Stimulated activated CD8-positive, alpha-beta memory T cell treated with anti-CD3 and anti-CD28 coated beads, Interleukin-7, amount 100 ng/mL, for 4 hours (primary cell): ENCODE measurements around the gene CLP1.

Experiments
- DNase-seq, 2 donors: peaks; one replicate each; pipeline ENCODE4 v3.0.0-alpha.2; 2020; ENCODE audit warnings: low read depth in 2 of 2

The CLP1 gene

GRCh38 chr11:57657194-57658022 lies at the start of gene CLP1:
Gene CLP1, plus strand, starts transcription at chr11:57657762. Its CDS starts 1,715 bp downstream, at chr11:57659477.
- DNase-seq = peak; percentile 98 to 99

GRCh38 chr11:57610170-57610569 lies 47.4 kb upstream of the CLP1 start:
- no peak for DNase-seq

GRCh38 chr11:57614234-57614772 lies 43.3 kb upstream of the CLP1 start:
- DNase-seq = no peak

- DNase-seq = no peak
Measured at GRCh38 chr11:57615308-57615707, 42.3 kb upstream of the CLP1 start.

GRCh38 chr11:57616595-57616994 lies 41.0 kb upstream of the CLP1 start:
- no peak for DNase-seq

- no peak for DNase-seq
Measured at GRCh38 chr11:57618438-57618837, 39.1 kb upstream of the CLP1 start.

- no peak for DNase-seq
Measured at GRCh38 chr11:57619331-57619730, 38.2 kb upstream of the CLP1 start.

GRCh38 chr11:57620467-57620866 lies 37.1 kb upstream of the CLP1 start:
- no peak for DNase-seq

- no peak for DNase-seq
Measured at GRCh38 chr11:57622263-57622662, 35.3 kb upstream of the CLP1 start.

GRCh38 chr11:57624864-57625263 lies 32.7 kb upstream of the CLP1 start:
- DNase-seq = no peak

- no peak for DNase-seq
Measured at GRCh38 chr11:57626895-57627294, 30.7 kb upstream of the CLP1 start.

GRCh38 chr11:57630171-57630570 lies 27.4 kb upstream of the CLP1 start:
- DNase-seq = no peak

- no peak for DNase-seq
Measured at GRCh38 chr11:57632116-57632515, 25.4 kb upstream of the CLP1 start.

- no peak for DNase-seq
Measured at GRCh38 chr11:57633394-57634070, 24.0 kb upstream of the CLP1 start.

GRCh38 chr11:57634311-57634710 lies 23.3 kb upstream of the CLP1 start:
- no peak for DNase-seq

- no peak for DNase-seq
Measured at GRCh38 chr11:57635246-57635645, 22.3 kb upstream of the CLP1 start.

GRCh38 chr11:57637626-57638004 lies 19.9 kb upstream of the CLP1 start:
- no peak for DNase-seq

GRCh38 chr11:57638005-57638781 lies 19.4 kb upstream of the CLP1 start:
- no peak for DNase-seq

GRCh38 chr11:57638811-57639320 lies 18.7 kb upstream of the CLP1 start:
- no peak for DNase-seq

- no peak for DNase-seq
Measured at GRCh38 chr11:57639321-57640067, 18.1 kb upstream of the CLP1 start.

- no peak for DNase-seq
Measured at GRCh38 chr11:57640068-57640800, 17.3 kb upstream of the CLP1 start.
